ENCODE data around the gene LHFPL3. TPM values are rescaled to one million over a fixed set of nuclear protein-coding genes. Genes with fewer than 3 reads are reported as not detected.
"Not testable (repeated sequence)": the region's sequence is repeated elsewhere in the genome, so short reads cannot be mapped to it uniquely, and the experiment has no call there.

The LHFPL3 gene
- not detected in 2 replicates for total RNA-seq

DNA sequence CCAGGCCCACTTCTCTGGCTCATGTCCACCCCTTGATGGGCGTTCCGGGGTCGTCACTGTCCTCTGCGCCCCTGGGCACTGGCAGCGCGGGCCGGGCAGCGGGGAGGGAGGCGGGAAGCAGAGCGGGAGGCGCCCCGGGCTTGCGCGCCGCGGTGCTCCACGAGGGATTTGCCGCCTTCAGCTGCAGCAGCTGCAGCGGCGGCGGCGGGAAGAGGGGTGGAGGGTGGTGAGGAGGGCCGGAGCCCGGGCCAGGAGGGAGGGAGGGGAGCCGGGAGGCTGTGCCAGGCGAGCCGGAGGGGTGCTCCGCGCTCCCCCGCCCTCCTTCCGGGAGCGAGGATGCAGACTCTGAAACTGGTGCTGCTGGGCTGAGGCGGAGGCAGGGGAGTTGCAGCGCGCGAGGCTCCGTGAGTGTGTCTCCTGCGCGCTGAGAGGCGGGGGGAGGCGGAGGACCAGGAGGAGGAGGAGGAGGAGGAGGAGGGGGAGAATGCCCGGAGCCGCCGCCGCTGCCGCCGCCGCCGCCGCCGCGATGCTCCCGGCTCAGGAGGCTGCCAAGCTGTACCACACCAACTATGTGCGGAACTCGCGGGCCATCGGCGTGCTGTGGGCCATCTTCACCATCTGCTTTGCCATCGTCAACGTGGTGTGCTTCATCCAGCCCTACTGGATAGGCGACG lies at the start of gene LHFPL3:
LHFPL3 (plus strand) TSS at position 308 of the 674 bp plus-strand sequence.
- ATAC-seq (ENCODE audit: low read depth) (no peak), DNase-seq (no peak)
- ChIA-PET CTCF (no interaction called here), POLR2A (no interaction called here)
- Mint-ChIP-seq H3K4me1 (peaks cover 6% of the 10 kb centered on the region), H3K9me3 (no peaks in the 10 kb centered on the region), H3K36me3 (ENCODE audit: low read depth) (no peaks in the 10 kb centered on the region), H3K27me3 (peaks cover 54% of the 10 kb centered on the region), H3K27ac (no peak within 1 kb of the TSS), H3K4me3 (no peak within 1 kb of the TSS)
- intact Hi-C loops (cut with micrococcal nuclease) = no loop called here
- TF ChIP-seq CTCF (IDR thresholded peaks at IDR 0.05) = no peak

DNA sequence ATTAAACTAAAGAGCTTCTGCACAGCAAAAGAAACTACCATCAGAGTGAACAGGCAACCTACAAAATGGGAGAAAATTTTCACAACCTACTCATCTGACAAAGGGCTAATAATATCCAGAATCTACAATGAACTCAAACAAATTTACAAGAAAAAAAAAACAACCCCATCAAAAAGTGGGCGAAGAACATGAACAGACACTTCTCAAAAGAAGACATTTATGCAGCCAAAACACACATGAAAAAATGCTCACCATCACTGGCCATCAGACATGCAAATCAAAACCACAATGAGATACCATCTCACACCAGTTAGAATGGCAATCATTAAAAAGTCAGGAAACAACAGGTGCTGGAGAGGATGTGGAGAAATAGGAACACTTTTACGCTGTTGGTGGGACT lies 46.7 kb upstream of the LHFPL3 start:
- not testable (repeated sequence) for H3K27me3 Mint-ChIP-seq, H3K4me3 Mint-ChIP-seq

GRCh38 chr7:104286839-104287238 lies 41.6 kb upstream of the LHFPL3 start:
- DNase-seq (no peak), ATAC-seq (ENCODE audit: low read depth) (no peak)
- ChIA-PET CTCF (no interaction called here), POLR2A (no interaction called here)
- no peak overlapping the region for H3K27ac Mint-ChIP-seq
- H3K9me3 Mint-ChIP-seq = peaks cover 4% of the 10 kb centered on the region
- no peaks in the 10 kb centered on the region for H3K36me3 Mint-ChIP-seq (ENCODE audit: low read depth)
- intact Hi-C loops (cut with micrococcal nuclease) = no loop called here
- no peak overlapping the region for H3K4me3 Mint-ChIP-seq
- no peaks in the 10 kb centered on the region for H3K4me1 Mint-ChIP-seq
- peaks cover 2% of the 10 kb centered on the region for H3K27me3 Mint-ChIP-seq
- no peak for TF ChIP-seq CTCF (IDR thresholded peaks at IDR 0.05)

More for the DNA sequence above, 46.7 kb upstream of the LHFPL3 start:
- H3K4me1 Mint-ChIP-seq; ATAC-seq (ENCODE audit: low read depth); DNase-seq; H3K36me3 Mint-ChIP-seq (ENCODE audit: low read depth); H3K27ac Mint-ChIP-seq; H3K9me3 Mint-ChIP-seq; intact Hi-C loops (cut with micrococcal nuclease); POLR2A ChIA-PET; CTCF ChIA-PET: not testable (repeated sequence)

- Mint-ChIP-seq H3K4me3 (no peak overlapping the region), H3K36me3 (ENCODE audit: low read depth) (no peaks in the 10 kb centered on the region), H3K4me1 (no peaks in the 10 kb centered on the region), H3K27me3 (no peaks in the 10 kb centered on the region), H3K9me3 (peaks cover 4% of the 10 kb centered on the region), H3K27ac (no peak overlapping the region)
- intact Hi-C loops (cut with micrococcal nuclease) = no loop called here
- ChIA-PET POLR2A (no interaction called here), CTCF (no interaction called here)
- no peak for TF ChIP-seq CTCF (IDR thresholded peaks at IDR 0.05)
- DNase-seq = no peak
- ATAC-seq (ENCODE audit: low read depth) = no peak
Measured at GRCh38 chr7:104288137-104288536, 40.3 kb upstream of the LHFPL3 start.

GRCh38 chr7:104294291-104294690 lies 34.1 kb upstream of the LHFPL3 start:
- H3K36me3 Mint-ChIP-seq (ENCODE audit: low read depth) = no peaks in the 10 kb centered on the region
- peaks cover 4% of the 10 kb centered on the region for H3K9me3 Mint-ChIP-seq
- ChIA-PET POLR2A (no interaction called here), CTCF (no interaction called here)
- DNase-seq (no peak), ATAC-seq (ENCODE audit: low read depth) (no peak)
- H3K4me3 Mint-ChIP-seq = no peak overlapping the region
- H3K27me3 Mint-ChIP-seq = peaks cover 5% of the 10 kb centered on the region
- H3K27ac Mint-ChIP-seq = no peak overlapping the region
- no peak for TF ChIP-seq CTCF (IDR thresholded peaks at IDR 0.05)
- no peaks in the 10 kb centered on the region for H3K4me1 Mint-ChIP-seq
- intact Hi-C loops (cut with micrococcal nuclease) = no loop called here

DNA sequence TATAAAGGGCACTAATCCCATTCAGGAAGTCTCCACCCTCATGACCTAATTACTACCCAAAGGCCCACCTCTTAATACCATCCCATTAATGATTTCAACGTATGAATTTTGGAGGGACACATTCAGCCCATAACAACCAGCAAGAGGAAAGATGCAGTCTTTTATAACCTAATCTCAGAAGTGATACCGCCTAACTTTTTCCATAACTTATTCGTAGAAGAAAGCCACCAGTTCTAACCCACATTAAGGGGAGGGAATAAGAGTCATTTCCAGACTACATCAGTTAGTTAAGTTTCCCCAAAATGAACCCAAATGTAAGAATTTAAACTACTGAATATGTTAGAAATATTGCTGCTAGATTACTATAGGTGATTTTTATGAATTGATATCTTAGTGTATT lies 32.1 kb upstream of the LHFPL3 start:
- Mint-ChIP-seq H3K9me3 (peaks cover 4% of the 10 kb centered on the region), H3K4me3 (no peak overlapping the region), H3K27ac (no peak overlapping the region), H3K27me3 (peaks cover 13% of the 10 kb centered on the region), H3K4me1 (no peaks in the 10 kb centered on the region), H3K36me3 (ENCODE audit: low read depth) (no peaks in the 10 kb centered on the region)
- DNase-seq (no peak), ATAC-seq (ENCODE audit: low read depth) (no peak)
- CTCF ChIA-PET = no interaction called here
- POLR2A ChIA-PET = no interaction called here
- TF ChIP-seq CTCF (IDR thresholded peaks at IDR 0.05) = no peak
- intact Hi-C loops (cut with micrococcal nuclease) = no loop called here
